Sigmoid colon (tissue), 7 donors: ENCODE measurements around the gene ATG7. TPM values are rescaled to one million over a fixed set of nuclear protein-coding genes. Genes with fewer than 3 reads are reported as not detected.
A peak's percentile ranks its signal among the peaks of the same experiment; 100 is the strongest.

Experiments used
- DNase-seq: peaks from one replicate; pipeline ENCODE4 v3.0.0-alpha.2; 2019
- H3K27ac ChIP-seq, 4 donors: fragments of 200-600 bp; sonication (generic); one replicate each; pipeline ENCODE4 v1.5.1; 2016 to 2019; ENCODE audit warnings: mild to moderate bottlenecking in 1 of 4
- H3K27me3 ChIP-seq, 3 donors: fragments of 200-600 bp; sonication (generic); one replicate each; pipeline ENCODE4 v1.5.1; 2019; ENCODE audit warnings: mild to moderate bottlenecking in 1 of 3
- H3K36me3 ChIP-seq, 4 donors: fragments of 200-600 bp; sonication (generic); one replicate each; pipeline ENCODE4 v1.5.1; 2016 to 2019
- H3K4me1 ChIP-seq, 4 donors: fragments of 200-600 bp; sonication (generic); one replicate each; pipeline ENCODE4 v1.5.1; 2017 to 2019
- H3K4me3 ChIP-seq, 4 donors: fragments of 200-600 bp; sonication (generic); one replicate each; pipeline ENCODE4 v1.5.1; 2017 to 2019; ENCODE audit warnings: mild to moderate bottlenecking in 2 of 4, moderate library complexity in 1 of 4
- H3K9me3 ChIP-seq, 4 donors: fragments of 200-600 bp in 3 of 4; sonication (generic) in 3 of 4; one replicate each; pipeline versions ENCODE4 v1.5.1 to v1.6.1; 2013 to 2019
- EP300 ChIP-seq, 4 donors: sonication (generic); formaldehyde crosslinking; IDR thresholded peaks; one replicate each; pipeline ENCODE4 v1.6.1; 2017; ENCODE audit warnings: antibody characterized with exemption in 4 of 4
- POLR2A ChIP-seq, 2 donors: fragments of 450-650 bp; IDR thresholded peaks; one replicate each; pipeline ENCODE4 v1.6.1; 2016; ENCODE audit warnings: antibody characterized with exemption in 2 of 2, mild to moderate bottlenecking in 2 of 2, moderate library complexity in 2 of 2
- POLR2AphosphoS5 ChIP-seq, 4 donors: sonication (generic); formaldehyde crosslinking; IDR thresholded peaks; one replicate each; pipeline ENCODE4 v1.6.1; 2017; ENCODE audit warnings: antibody characterized with exemption in 4 of 4
- WGBS, 2 donors: extraction: QIAGEN DNeasy Blood & Tissue Kit; methylation state at CpG; one replicate each; pipeline ENCODE4 v1.1.7; 2013; 5-methylcytosine and 5-hydroxymethylcytosine counted together
- intact Hi-C: fragments of 100-400 bp; cut with DNase I; formaldehyde crosslinking; loops from one replicate; pipeline ENCODE4 v1.15.1; 2023
- polyA plus RNA-seq, 3 donors: library from polyadenylated mRNA; stranded (reverse); fragments of 200-250 nt; gene quantifications; one replicate each; pipeline ENCODE4 v1.2.3, GENCODE V29; 2013
- total RNA-seq, 4 donors: library from RNA; depleted of rRNA; stranded (reverse); fragments of >200 nt; gene quantifications; one replicate each; pipeline ENCODE4 v1.1.0, GENCODE V29; 2016
- TF ChIP-seq, protein P1 (sequence below), 4 experiments: fragments of 450-650 bp in 3 of 4; fragments of 200-600 bp in 1 of 4; IDR thresholded peaks; one replicate each; pipeline ENCODE4 v1.5.1; 2016 to 2019; ENCODE audit warnings: antibody characterized with exemption in 4 of 4, mild to moderate bottlenecking in 3 of 4, moderate library complexity in 2 of 4
- donor health status: healthy with polysubstance abuse.
- donor health status: Bipolar disorder and iron deficiency.
- donor health status: healthy.

ATG7 gene
- total RNA-seq (10 to 100 TPM; 34.8 to 62.9 (median 55.0) TPM), polyA plus RNA-seq (10 to 100 TPM; 12.5 to 18.1 (median 12.6) TPM)

DNA sequence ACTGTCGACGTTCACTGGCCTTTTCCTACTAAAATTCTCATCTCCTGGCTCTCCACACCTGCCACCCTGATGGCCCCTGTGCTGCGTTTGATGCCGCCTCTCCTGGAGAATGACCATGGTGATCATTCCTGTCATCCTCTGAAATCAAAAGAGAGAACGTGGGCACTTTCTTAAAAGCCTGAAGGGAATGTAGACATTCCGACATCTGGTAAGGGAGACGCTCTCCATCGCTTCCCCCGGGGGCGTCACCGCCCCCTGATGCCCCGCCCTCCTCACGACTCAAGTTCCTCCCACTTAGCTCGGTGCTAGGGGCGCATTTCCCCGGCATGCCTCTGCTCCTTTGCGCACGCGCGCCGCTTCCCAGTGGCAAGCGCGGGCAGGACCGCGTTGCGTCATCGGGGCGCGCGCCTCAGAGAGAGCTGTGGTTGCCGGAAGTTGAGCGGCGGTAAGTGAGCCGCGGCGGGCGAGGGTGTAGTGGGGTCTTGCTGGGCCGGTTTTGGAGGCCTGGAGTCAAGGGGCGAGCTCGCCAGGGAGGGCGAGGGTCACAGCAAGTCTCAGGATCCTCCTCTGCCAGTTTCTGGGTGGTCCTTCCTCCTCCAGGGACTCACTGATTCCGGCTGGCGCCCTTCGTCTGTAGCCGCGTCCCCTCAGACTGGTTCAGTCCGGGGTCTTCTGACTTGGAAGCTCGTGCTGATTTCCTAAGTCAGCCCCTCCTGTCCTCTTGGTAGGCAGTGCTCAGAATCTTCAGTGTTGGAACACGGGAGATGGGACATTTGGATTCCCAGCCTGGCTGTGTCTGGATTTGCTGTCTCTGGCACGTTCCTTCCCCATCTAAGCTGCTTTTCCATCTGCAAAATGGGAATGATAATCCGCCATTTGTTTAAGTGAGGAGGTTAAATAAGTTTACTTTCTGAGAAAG lies at the start of gene ATG7:
ATG7 (plus strand) TSS at position 412 of the 919 bp plus-strand sequence. CDS start 26,299 bp downstream, outside the sequence.
- intact Hi-C loops: loop anchor here (5.0 kb wide), 2 partner anchors 45 to 85 kb away; no protein-coding TSS in a partner anchor
- WGBS, 2 donors: 1 to 2% methylated on average over 51 of the region's 51 CpGs

DNA sequence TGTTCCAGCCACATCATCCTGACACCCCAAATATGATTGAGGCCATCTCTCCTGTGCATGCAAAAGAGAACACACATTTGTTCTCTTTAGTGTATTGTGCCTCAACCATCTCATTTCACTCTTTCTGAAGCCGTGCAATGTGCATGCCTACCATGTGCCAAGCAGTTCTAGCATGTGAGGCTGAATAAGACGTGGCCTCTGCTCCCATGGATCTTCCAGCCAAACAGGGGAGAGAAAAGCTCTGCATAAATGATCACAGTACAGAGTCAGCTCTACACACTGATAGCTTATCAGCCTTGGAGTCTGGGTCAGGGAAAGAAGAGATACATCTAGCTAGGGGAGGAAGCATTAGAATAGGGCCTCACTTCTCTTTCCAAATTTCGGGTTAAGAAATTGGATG lies 48.2 kb upstream of the ATG7 start:
- no peak overlapping the region for H3K27ac ChIP-seq
- no peak overlapping the region for H3K4me3 ChIP-seq
- H3K4me1 ChIP-seq: peaks cover 0 to 22% (median 11%) of the 10 kb centered on the region in 4 donors
- 90 to 92% methylated on average over 3 of the region's 3 CpGs for WGBS, 2 donors
- H3K9me3 ChIP-seq: no peaks in the 10 kb centered on the region
- no peaks in the 10 kb centered on the region for H3K27me3 ChIP-seq
- H3K36me3 ChIP-seq: no peaks in the 10 kb centered on the region
- no peak for DNase-seq
- TF ChIP-seq POLR2A (IDR thresholded peaks at IDR 0.05) (no peak), POLR2AphosphoS5 (IDR thresholded peaks at IDR 0.05) (no peak), EP300 (IDR thresholded peaks at IDR 0.05) (no peak)
- TF ChIP-seq, protein P1, sequence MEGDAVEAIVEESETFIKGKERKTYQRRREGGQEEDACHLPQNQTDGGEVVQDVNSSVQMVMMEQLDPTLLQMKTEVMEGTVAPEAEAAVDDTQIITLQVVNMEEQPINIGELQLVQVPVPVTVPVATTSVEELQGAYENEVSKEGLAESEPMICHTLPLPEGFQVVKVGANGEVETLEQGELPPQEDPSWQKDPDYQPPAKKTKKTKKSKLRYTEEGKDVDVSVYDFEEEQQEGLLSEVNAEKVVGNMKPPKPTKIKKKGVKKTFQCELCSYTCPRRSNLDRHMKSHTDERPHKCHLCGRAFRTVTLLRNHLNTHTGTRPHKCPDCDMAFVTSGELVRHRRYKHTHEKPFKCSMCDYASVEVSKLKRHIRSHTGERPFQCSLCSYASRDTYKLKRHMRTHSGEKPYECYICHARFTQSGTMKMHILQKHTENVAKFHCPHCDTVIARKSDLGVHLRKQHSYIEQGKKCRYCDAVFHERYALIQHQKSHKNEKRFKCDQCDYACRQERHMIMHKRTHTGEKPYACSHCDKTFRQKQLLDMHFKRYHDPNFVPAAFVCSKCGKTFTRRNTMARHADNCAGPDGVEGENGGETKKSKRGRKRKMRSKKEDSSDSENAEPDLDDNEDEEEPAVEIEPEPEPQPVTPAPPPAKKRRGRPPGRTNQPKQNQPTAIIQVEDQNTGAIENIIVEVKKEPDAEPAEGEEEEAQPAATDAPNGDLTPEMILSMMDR (IDR thresholded peaks at IDR 0.05): no peak
- intact Hi-C loops: no loop called here

More for the DNA sequence above, at the start of gene ATG7:
- DNase-seq: peak; percentile 99
- no peaks in the 10 kb centered on the region for H3K9me3 ChIP-seq
- TF ChIP-seq POLR2AphosphoS5 (IDR thresholded peaks at IDR 0.05): peak; percentile 84 to 96 (median 94)
- peak; percentile 73 to 85 for TF ChIP-seq POLR2A (IDR thresholded peaks at IDR 0.05)
- TF ChIP-seq EP300 (IDR thresholded peaks at IDR 0.05): no peak
- TF ChIP-seq, protein P1 (IDR thresholded peaks at IDR 0.05): peak in 1 of 4 experiments; percentile 20
- no peaks in the 10 kb centered on the region for H3K27me3 ChIP-seq
- peaks cover 0 to 30% (median 18%) of the 10 kb centered on the region in 4 donors for H3K4me1 ChIP-seq
- no peaks in the 10 kb centered on the region for H3K36me3 ChIP-seq
- peak within 1 kb of the TSS; percentile 87 to 92 (median 88) for H3K4me3 ChIP-seq
- H3K27ac ChIP-seq: peak within 1 kb of the TSS; percentile 74 to 87 (median 86)

GRCh38 chr3:11224870-11225229 lies 47.3 kb upstream of the ATG7 start:
- Histone ChIP-seq H3K4me3 (no peak overlapping the region), H3K4me1 (peaks cover 0 to 22% (median 11%) of the 10 kb centered on the region in 4 donors), H3K27ac (peak overlapping the region; percentile 63 to 78 (median 73)), H3K36me3 (no peaks in the 10 kb centered on the region), H3K27me3 (no peaks in the 10 kb centered on the region), H3K9me3 (no peaks in the 10 kb centered on the region)
- intact Hi-C loops: loop anchor here (5.0 kb wide), 1 partner anchor 47 kb away; the partner anchor contains the start of gene ATG7
- 57 to 89% methylated on average over 3 of the region's 3 CpGs for WGBS, 2 donors
- no peak for DNase-seq
- TF ChIP-seq EP300 (IDR thresholded peaks at IDR 0.05) (no peak), POLR2A (IDR thresholded peaks at IDR 0.05) (no peak), POLR2AphosphoS5 (IDR thresholded peaks at IDR 0.05) (no peak)
- TF ChIP-seq, protein P1 (IDR thresholded peaks at IDR 0.05): no peak

DNA sequence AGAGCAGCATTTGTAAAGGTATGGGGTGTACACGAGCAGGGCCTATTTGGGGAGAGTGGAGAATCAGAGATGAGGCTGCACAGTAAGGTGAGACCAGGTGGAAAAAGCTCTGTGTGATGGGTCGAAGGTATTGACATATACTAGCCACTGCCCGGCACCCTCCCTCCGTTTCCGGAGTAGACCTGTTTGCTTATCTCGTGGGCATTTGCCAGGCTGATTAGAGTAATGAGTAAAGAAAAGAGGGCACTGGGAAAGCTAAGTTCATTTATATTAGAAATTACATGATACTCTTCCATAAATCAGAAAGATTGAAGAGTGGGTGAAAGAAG lies 46.2 kb upstream of the ATG7 start:
- Histone ChIP-seq H3K4me3 (no peak overlapping the region), H3K4me1 (peaks cover 0 to 30% (median 13%) of the 10 kb centered on the region in 4 donors), H3K27me3 (no peaks in the 10 kb centered on the region), H3K36me3 (no peaks in the 10 kb centered on the region), H3K27ac (peak overlapping the region; percentile 63 to 78 (median 73)), H3K9me3 (no peaks in the 10 kb centered on the region)
- intact Hi-C loops: loop anchor here (5.0 kb wide), 1 partner anchor 46 kb away; the partner anchor contains the start of gene ATG7
- WGBS, 2 donors: 23 to 70% methylated on average over 6 of the region's 6 CpGs
- TF ChIP-seq EP300 (IDR thresholded peaks at IDR 0.05): no peak
- TF ChIP-seq POLR2A (IDR thresholded peaks at IDR 0.05): no peak
- TF ChIP-seq, protein P1 (IDR thresholded peaks at IDR 0.05): no peak
- TF ChIP-seq POLR2AphosphoS5 (IDR thresholded peaks at IDR 0.05): no peak
- no peak for DNase-seq
